ENCODE results near the gene CPPED1. TPM values are rescaled to one million over a fixed set of nuclear protein-coding genes. Genes with fewer than 3 reads are reported as not detected.

CPPED1 gene
- polyA plus RNA-seq, 12 donors: 7.4 to 13.3 (median 8.4) TPM; not detected in 1

- DNase-seq: no peak
These were observed 62.6 kb downstream of the CPPED1 start for GRCh38 chr16:12740986-12741610.

GRCh38 chr16:12739738-12740137 is 63.9 kb downstream of the CPPED1 start:
- no peak for DNase-seq

GRCh38 chr16:12737563-12737962 is 66.1 kb downstream of the CPPED1 start:
- DNase-seq: no peak

GRCh38 chr16:12735805-12736204 is 67.9 kb downstream of the CPPED1 start:
- no peak for DNase-seq

GRCh38 chr16:12732600-12732999 is 71.1 kb downstream of the CPPED1 start:
- no peak for DNase-seq

GRCh38 chr16:12729448-12729847 is 74.2 kb downstream of the CPPED1 start:
- DNase-seq: no peak

GRCh38 chr16:12728469-12728868 is 75.2 kb downstream of the CPPED1 start:
- no peak for DNase-seq

- DNase-seq: no peak
These were observed 79.5 kb downstream of the CPPED1 start for GRCh38 chr16:12724226-12724625.

GRCh38 chr16:12723681-12724080 is 80.0 kb downstream of the CPPED1 start:
- no peak for DNase-seq

- peak; percentile 2 for DNase-seq
These were observed 81.8 kb downstream of the CPPED1 start for GRCh38 chr16:12721841-12722421.

GRCh38 chr16:12719972-12720371 is 83.7 kb downstream of the CPPED1 start:
- no peak for DNase-seq

GRCh38 chr16:12716658-12717057 is 87.0 kb downstream of the CPPED1 start:
- DNase-seq: no peak

GRCh38 chr16:12709807-12710206 is 93.9 kb downstream of the CPPED1 start:
- no peak for DNase-seq

- no peak for DNase-seq
These were observed 95.4 kb downstream of the CPPED1 start for GRCh38 chr16:12708266-12708665.

GRCh38 chr16:12706628-12707027 is 97.1 kb downstream of the CPPED1 start:
- DNase-seq: no peak

- DNase-seq: no peak
These were observed 99.1 kb downstream of the CPPED1 start for GRCh38 chr16:12704492-12705111.

GRCh38 chr16:12703935-12704334 is 99.8 kb downstream of the CPPED1 start:
- DNase-seq: no peak

GRCh38 chr16:12700161-12700560 is 103.5 kb downstream of the CPPED1 start:
- DNase-seq: no peak

- DNase-seq: no peak
These were observed 104.5 kb downstream of the CPPED1 start for GRCh38 chr16:12699161-12699560.

GRCh38 chr16:12697437-12697836 is 106.2 kb downstream of the CPPED1 start:
- no peak for DNase-seq

GRCh38 chr16:12695454-12695853 is 108.2 kb downstream of the CPPED1 start:
- no peak for DNase-seq

- DNase-seq: no peak
These were observed 113.7 kb downstream of the CPPED1 start for GRCh38 chr16:12690024-12690423.

All from muscle of arm (tissue), 12 donors.